SU-DHL-6 (cell line): Measurements from ENCODE around the gene FRMPD2.

Experiments
- H2AFZ ChIP-seq: fragments of 200-600 bp; sonication (generic); 2 replicates; pipeline ENCODE4 v1.6.1; 2014; ENCODE audit warnings: low read depth, mild to moderate bottlenecking, moderate library complexity, mixed read lengths, antibody characterized with exemption, low read length; ENCODE audit not compliant: severe bottlenecking
- H3F3A ChIP-seq: fragments of 200-600 bp; shearing (Covaris generic); 2 replicates; pipeline ENCODE4 v1.6.0; 2016; ENCODE audit warnings: antibody characterized with exemption, mild to moderate bottlenecking; ENCODE audit not compliant: insufficient read depth
- H3K27ac ChIP-seq: fragments of 200-600 bp; sonication (generic); 2 replicates; pipeline ENCODE4 v1.5.1; 2016; ENCODE audit warnings: low read depth, mild to moderate bottlenecking, low read length, moderate library complexity, mixed read lengths
- H3K27me3 ChIP-seq: fragments of 200-600 bp; sonication (generic), shearing (Covaris generic); 2 replicates; pipeline ENCODE4 v1.6.0; 2014; ENCODE audit warnings: mild to moderate bottlenecking, low read length
- H3K36me3 ChIP-seq: fragments of 200-600 bp; sonication (generic); 2 replicates; pipeline ENCODE4 v1.6.1; 2014; ENCODE audit warnings: mild to moderate bottlenecking, low read length, mixed read lengths
- H3K4me2 ChIP-seq: fragments of 300-600, 200-600 bp; shearing (Covaris generic), sonication (generic); 2 replicates; pipeline ENCODE4 v1.6.0; 2014; ENCODE audit warnings: low read length, low read depth, mild to moderate bottlenecking; ENCODE audit not compliant: poor library complexity, severe bottlenecking
- H3K4me3 ChIP-seq: fragments of 200-600 bp; sonication (generic); 2 replicates; pipeline ENCODE4 v1.5.1; 2014; ENCODE audit warnings: antibody characterized with exemption, low read length, mild to moderate bottlenecking, mixed read lengths; ENCODE audit not compliant: insufficient read depth, poor library complexity, severe bottlenecking
- H3K79me2 ChIP-seq: fragments of 200-600 bp; sonication (generic); 2 replicates; pipeline ENCODE4 v1.6.1; 2014; ENCODE audit warnings: mild to moderate bottlenecking, low read length, moderate library complexity; ENCODE audit not compliant: insufficient read depth
- H3K9ac ChIP-seq: fragments of 200-600 bp; sonication (generic); 2 replicates; pipeline ENCODE4 v1.7.0; 2014; ENCODE audit warnings: mild to moderate bottlenecking, low read length
- H3K9me2 ChIP-seq: fragments of 200-600 bp; sonication (generic); replicated peaks from 2 replicates; pipeline ENCODE4 v1.6.1; 2014; ENCODE audit warnings: low read length; ENCODE audit not compliant: insufficient read depth
- H3K9me3 ChIP-seq: fragments of 200-600 bp; sonication (generic); 2 replicates; pipeline ENCODE4 v1.6.1; 2014; ENCODE audit warnings: low read length, mixed read lengths; ENCODE audit not compliant: insufficient read depth
- H4K20me1 ChIP-seq: fragments of 200-600 bp; sonication (generic); 2 replicates; pipeline ENCODE4 v1.6.1; 2014; ENCODE audit warnings: low read depth, mild to moderate bottlenecking, antibody characterized with exemption, low read length, moderate library complexity, mixed read lengths
- CTCF ChIP-seq: fragments of 200-600 bp; sonication (generic); IDR thresholded peaks from one replicate; pipeline ENCODE4 v1.5.1; 2017; ENCODE audit warnings: antibody characterized with exemption, mild to moderate bottlenecking, low read length, moderate library complexity; ENCODE audit not compliant: insufficient read depth, poor library complexity, severe bottlenecking
- EZH2phosphoT487 ChIP-seq: fragments of 200-600 bp; sonication (generic), shearing (Covaris generic); conservative IDR thresholded peaks from 2 replicates; pipeline ENCODE4 v1.6.1; 2018; ENCODE audit warnings: mild to moderate bottlenecking, antibody characterized with exemption, low read length, moderate library complexity, mixed read lengths

The FRMPD2 gene

DNA sequence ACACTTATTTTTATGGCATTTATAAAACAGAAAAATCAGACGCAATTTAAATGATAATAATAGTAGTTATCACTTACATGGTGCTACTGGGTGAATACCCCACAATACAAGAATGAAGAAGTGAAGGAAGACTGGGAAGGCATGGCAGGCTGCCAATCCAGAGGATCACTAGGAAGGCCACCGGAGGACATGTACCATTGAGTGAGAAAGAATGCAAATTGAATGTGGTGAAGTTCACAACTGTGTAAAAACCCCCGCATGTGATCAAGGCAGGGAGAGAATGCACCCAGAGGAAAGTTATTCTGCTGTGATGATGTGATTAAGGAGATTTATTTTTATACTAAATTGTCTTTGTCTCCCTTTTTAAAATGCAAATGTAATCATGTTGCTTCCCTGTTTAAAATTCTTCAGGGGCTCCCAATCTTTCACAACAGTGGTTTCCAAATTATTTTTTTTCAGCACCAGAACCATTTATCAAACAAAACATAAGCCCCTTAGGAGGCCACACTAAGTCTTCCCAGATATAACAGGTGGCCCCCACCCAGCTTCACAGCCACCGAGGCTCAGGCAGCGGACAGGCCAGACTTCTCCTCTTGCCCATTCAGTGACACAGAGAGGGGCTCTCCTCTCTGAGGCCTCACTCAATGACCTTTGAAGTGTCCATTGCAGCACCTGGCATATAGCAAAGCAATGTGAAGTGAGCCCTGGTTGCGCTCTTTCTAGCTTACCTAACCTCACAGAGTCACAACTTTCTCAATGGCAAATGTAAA lies 59.6 kb downstream of the FRMPD2 start:
- TF ChIP-seq CTCF (no peak), EZH2phosphoT487 (no peak)
- Histone ChIP-seq H3K79me2 (no peaks in the 10 kb centered on the region), H3K9me3 (no peaks in the 10 kb centered on the region), H3K36me3 (no peaks in the 10 kb centered on the region), H3K4me2 (no peak overlapping the region), H4K20me1 (no peaks in the 10 kb centered on the region), H3K4me3 (no peak overlapping the region), H3K27me3 (no peaks in the 10 kb centered on the region), H2AFZ (no peak overlapping the region), H3K9me2 (no peaks in the 10 kb centered on the region), H3K27ac (no peak overlapping the region), H3K9ac (no peak overlapping the region), H3F3A (no peaks in the 10 kb centered on the region)

- Histone ChIP-seq H3K4me3 (no peak overlapping the region), H3K79me2 (no peaks in the 10 kb centered on the region), H3K36me3 (no peaks in the 10 kb centered on the region), H3K27ac (no peak overlapping the region), H3K27me3 (no peaks in the 10 kb centered on the region), H3K9me3 (no peaks in the 10 kb centered on the region), H3K9me2 (no peaks in the 10 kb centered on the region), H3F3A (no peaks in the 10 kb centered on the region), H4K20me1 (no peaks in the 10 kb centered on the region), H3K4me2 (no peak overlapping the region), H3K9ac (no peak overlapping the region), H2AFZ (no peak overlapping the region)
- TF ChIP-seq CTCF (no peak), EZH2phosphoT487 (no peak)
These were observed 61.4 kb downstream of the FRMPD2 start for GRCh38 chr10:48213047-48213446.

GRCh38 chr10:48211777-48212176 lies 62.7 kb downstream of the FRMPD2 start:
- no peak for TF ChIP-seq CTCF
- TF ChIP-seq EZH2phosphoT487, result no peak

More at GRCh38 chr10:48211777-48212176, 62.7 kb downstream of the FRMPD2 start:
- H4K20me1 ChIP-seq, result no peaks in the 10 kb centered on the region
- no peak overlapping the region for H3K27ac ChIP-seq
- H3K9me2 ChIP-seq, result no peaks in the 10 kb centered on the region
- no peak overlapping the region for H3K9ac ChIP-seq
- H3K4me2 ChIP-seq, result no peak overlapping the region
- no peaks in the 10 kb centered on the region for H3K9me3 ChIP-seq
- no peaks in the 10 kb centered on the region for H3K79me2 ChIP-seq
- no peak overlapping the region for H2AFZ ChIP-seq
- no peak overlapping the region for H3K4me3 ChIP-seq
- H3K27me3 ChIP-seq, result no peaks in the 10 kb centered on the region
- no peaks in the 10 kb centered on the region for H3K36me3 ChIP-seq
- H3F3A ChIP-seq, result no peaks in the 10 kb centered on the region
